Mesothelial cell of epicardium (in vitro differentiated cells): Measurements from ENCODE around the gene ZBTB40. TPM values are rescaled to one million over a fixed set of nuclear protein-coding genes. Genes with fewer than 3 reads are reported as not detected.

Experiments used
- DNase-seq, 2 experiments: peaks; one replicate each; pipeline ENCODE4 v3.0.0; 2021; ENCODE audit warnings: low spot score in 2 of 2; ENCODE audit not compliant: unreplicated experiment in 2 of 2
- H3K27ac Mint-ChIP-seq: 2 replicates; pipeline ENCODE4 v1.8.0; 2021; ENCODE audit warnings: mixed read lengths
- H3K27me3 Mint-ChIP-seq: 2 replicates; pipeline ENCODE4 v1.8.0; 2021; ENCODE audit warnings: low read depth, mixed read lengths
- H3K36me3 Mint-ChIP-seq: 2 replicates; pipeline ENCODE4 v1.8.0; 2021; ENCODE audit warnings: mixed read lengths
- H3K4me1 Mint-ChIP-seq: 2 replicates; pipeline ENCODE4 v1.8.0; 2021; ENCODE audit warnings: mixed read lengths
- H3K4me3 Mint-ChIP-seq: 2 replicates; pipeline ENCODE4 v1.8.0; 2021; ENCODE audit warnings: mild to moderate bottlenecking, moderate library complexity, mixed read lengths
- H3K9me3 Mint-ChIP-seq: 2 replicates; pipeline ENCODE4 v1.8.0; 2021; ENCODE audit warnings: mixed read lengths
- total RNA-seq: library from RNA; stranded (reverse); gene quantifications from 3 replicates; pipeline ENCODE4 v1.2.1, GENCODE V29; 2021
- TF ChIP-seq, protein P1 (sequence below): fragments of 200-600 bp; sonication (generic); IDR thresholded peaks from one replicate; pipeline ENCODE4 v1.5.0; 2021; ENCODE audit warnings: antibody characterized with exemption; ENCODE audit not compliant: unreplicated experiment

ZBTB40 gene
- total RNA-seq, 1 donor from 2014 or later, result 24.8 TPM

DNA sequence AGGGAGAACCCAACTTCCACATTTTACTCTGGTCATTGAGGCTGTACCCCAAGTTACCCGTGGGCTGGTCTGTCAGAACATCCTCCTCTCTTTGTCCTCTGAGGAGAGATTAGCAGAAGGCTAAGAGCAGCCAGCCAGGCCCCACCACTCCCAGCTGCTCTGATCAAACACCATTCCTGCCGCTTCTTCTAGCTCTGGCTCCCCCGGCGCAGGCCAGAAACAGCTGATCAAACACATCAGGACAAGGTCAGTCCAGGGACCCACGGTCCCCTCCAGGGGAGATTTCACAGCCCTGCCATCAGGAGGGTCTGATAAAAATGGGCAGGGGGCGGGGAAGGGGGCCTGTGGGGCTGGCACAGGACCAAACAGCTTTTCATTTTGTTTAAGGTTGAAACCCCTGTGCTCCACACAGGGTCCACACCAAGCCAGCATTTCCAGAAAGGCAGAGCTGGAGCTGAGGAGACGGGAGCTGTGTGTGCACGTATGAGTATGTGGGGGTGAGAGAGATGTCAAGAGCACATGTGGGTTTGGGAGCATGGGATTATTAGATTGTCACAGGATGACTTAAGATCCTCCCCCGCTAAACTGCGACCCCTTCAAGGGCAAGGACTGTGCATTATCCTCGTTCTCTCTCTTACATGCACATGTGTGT lies 81.7 kb downstream of the ZBTB40 start:
- DNase-seq, result no peak
- Mint-ChIP-seq H3K4me1 (peaks cover 6% of the 10 kb centered on the region), H3K27me3 (no peaks in the 10 kb centered on the region), H3K36me3 (peaks cover 5% of the 10 kb centered on the region), H3K4me3 (no peak overlapping the region), H3K27ac (no peak overlapping the region), H3K9me3 (no peaks in the 10 kb centered on the region)
- TF ChIP-seq, protein P1, sequence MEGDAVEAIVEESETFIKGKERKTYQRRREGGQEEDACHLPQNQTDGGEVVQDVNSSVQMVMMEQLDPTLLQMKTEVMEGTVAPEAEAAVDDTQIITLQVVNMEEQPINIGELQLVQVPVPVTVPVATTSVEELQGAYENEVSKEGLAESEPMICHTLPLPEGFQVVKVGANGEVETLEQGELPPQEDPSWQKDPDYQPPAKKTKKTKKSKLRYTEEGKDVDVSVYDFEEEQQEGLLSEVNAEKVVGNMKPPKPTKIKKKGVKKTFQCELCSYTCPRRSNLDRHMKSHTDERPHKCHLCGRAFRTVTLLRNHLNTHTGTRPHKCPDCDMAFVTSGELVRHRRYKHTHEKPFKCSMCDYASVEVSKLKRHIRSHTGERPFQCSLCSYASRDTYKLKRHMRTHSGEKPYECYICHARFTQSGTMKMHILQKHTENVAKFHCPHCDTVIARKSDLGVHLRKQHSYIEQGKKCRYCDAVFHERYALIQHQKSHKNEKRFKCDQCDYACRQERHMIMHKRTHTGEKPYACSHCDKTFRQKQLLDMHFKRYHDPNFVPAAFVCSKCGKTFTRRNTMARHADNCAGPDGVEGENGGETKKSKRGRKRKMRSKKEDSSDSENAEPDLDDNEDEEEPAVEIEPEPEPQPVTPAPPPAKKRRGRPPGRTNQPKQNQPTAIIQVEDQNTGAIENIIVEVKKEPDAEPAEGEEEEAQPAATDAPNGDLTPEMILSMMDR, result no peak

DNA sequence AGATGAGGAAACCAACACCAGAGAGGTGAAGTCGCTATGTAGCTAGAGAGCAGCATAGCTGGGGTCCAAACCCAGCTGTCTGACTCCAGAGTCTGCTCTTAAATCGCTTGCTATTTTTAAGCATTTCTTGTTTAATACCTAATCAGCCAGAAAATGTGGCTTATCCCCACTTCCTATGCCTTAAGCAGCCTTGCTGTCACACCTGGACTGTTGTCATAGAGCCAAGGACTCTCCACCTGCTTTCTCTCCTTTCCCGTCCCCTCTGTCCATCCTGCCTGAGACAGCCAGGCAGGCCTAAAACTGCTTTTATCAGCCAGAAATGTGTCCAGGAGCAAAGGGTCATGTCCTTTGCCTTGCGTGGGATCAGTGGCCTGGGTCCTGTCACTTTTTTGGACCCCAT lies 83.3 kb downstream of the ZBTB40 start:
- Mint-ChIP-seq H3K9me3 (no peaks in the 10 kb centered on the region), H3K36me3 (peaks cover 3% of the 10 kb centered on the region), H3K4me1 (peaks cover 4% of the 10 kb centered on the region), H3K4me3 (no peak overlapping the region), H3K27ac (no peak overlapping the region), H3K27me3 (no peaks in the 10 kb centered on the region)
- TF ChIP-seq, protein P1, result no peak
- no peak for DNase-seq

DNA sequence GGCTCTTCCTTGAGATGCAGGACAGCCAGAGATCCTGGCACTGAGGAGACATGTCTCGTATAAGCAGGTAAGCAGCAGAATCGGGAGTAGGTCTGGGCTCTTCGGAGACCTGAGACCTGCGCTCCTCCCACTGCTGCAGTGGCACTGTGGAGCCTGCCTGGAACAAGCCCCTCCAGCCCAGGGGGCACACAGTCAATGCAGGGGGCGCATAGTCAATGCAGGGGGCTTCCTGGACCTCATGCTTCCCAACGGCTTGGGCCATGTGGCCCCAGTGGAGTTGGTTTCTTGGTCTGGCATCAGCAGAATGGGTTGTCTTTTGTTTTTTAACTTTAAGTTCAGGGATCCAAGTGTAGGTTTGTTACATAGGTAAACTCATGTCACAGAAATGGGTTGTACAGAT lies 83.7 kb downstream of the ZBTB40 start:
- Mint-ChIP-seq H3K36me3 (peaks cover 3% of the 10 kb centered on the region), H3K27ac (no peak overlapping the region), H3K9me3 (no peaks in the 10 kb centered on the region), H3K4me3 (no peak overlapping the region), H3K27me3 (peaks cover under 1% of the 10 kb centered on the region), H3K4me1 (no peaks in the 10 kb centered on the region)
- TF ChIP-seq, protein P1, result no peak
- no peak for DNase-seq

DNA sequence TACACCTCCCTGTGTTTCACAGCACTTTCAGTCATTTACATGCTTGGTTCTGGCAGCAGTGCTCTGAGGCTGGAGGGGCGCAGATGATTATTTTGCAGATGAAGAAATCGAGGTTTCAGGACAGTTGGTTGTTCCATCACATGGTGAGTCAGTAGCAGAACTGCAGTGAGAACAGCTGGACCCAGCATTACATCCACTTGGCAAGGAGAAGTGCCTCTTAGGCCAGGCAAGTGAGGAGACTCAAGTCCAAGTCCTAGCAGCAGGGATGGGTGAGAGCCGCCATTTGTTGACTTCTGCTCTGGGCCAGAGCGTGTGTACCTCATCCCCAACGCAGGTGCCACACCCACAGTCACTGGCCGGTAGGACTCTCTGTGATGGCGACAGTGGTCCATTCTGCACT lies 84.9 kb downstream of the ZBTB40 start:
- Mint-ChIP-seq H3K27ac (no peak overlapping the region), H3K4me3 (no peak overlapping the region), H3K4me1 (no peaks in the 10 kb centered on the region), H3K36me3 (peaks cover 3% of the 10 kb centered on the region), H3K27me3 (peaks cover 2% of the 10 kb centered on the region), H3K9me3 (no peaks in the 10 kb centered on the region)
- no peak for DNase-seq
- TF ChIP-seq, protein P1, result no peak

DNA sequence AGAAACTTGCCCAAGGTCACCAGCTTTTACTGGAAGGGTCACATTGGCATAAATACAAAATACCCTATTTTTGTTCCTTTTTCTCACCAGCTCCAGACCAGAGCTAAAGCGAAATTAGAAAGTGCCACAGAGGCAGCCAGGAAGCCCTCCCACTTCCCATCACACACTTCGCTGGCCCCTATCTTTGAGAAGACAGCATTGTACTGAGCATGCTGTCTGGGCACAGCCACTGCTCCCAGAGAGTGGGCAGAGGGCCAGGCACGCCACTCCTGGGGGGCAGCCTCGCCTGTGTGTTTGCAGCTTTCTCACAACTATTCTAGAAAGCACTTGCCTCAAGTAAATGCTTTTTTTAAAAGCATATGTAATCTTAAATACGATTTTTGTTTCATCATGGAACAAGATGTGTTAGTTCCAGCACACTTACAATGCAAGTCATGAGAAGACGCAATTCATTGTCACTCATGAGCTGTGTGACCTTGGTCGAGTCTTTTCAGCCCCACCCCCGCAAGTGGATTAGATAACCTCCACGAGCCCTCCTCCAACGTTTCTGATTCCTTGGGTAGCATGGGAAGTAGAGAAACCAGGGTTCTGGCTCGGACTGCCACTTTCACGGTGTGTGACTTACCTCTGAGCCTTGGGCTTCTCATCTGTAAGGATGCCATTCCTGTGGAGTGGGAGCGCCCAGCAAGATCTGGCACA lies 85.9 kb downstream of the ZBTB40 start:
- Mint-ChIP-seq H3K4me1 (no peaks in the 10 kb centered on the region), H3K4me3 (no peak overlapping the region), H3K9me3 (no peaks in the 10 kb centered on the region), H3K36me3 (peaks cover 3% of the 10 kb centered on the region), H3K27ac (no peak overlapping the region), H3K27me3 (peaks cover 2% of the 10 kb centered on the region)
- no peak for DNase-seq
- TF ChIP-seq, protein P1, result no peak
